ENCODE data around the gene SYT12.
"Not testable (repeated sequence)": the region's sequence is repeated elsewhere in the genome, so short reads cannot be mapped to it uniquely, and the experiment has no call there.

SYT12 gene

GRCh38 chr11:67022961-67023956 lies at the start of gene SYT12:
TSS of gene SYT12 (plus strand) at chr11:67023134. CDS start at chr11:67030145, 7,011 bp downstream.
- DNase-seq = no peak

DNA sequence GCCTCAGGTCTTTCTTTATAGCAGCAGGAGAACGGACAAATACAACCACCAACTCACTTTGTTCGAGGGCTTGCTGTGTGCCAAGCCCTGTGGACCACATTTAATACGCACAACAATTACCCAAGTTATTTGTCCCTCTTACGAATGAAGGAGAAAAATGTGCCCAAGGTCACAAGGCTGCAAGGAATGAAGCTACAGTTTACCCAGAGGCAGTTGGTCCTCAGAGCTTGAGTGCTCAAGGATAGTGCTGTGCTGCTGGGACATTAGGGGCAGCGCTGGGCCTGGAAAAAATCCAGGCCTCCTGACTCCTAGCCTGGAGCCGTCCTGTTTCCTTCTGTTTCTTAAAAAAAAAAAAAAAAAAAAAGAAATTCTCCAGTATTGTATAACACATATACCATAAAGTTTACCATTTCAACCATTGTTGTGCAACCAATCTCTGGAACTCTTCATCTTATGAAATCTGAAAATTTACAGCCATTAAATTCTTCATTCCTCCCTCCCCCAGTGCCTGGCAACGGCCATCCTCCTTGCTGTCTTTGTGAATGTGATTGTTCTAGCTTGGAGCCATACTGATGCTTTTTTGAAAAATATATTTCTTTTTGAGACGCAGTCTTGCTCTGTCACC lies 48.9 kb upstream of the SYT12 start:
- DNase-seq = no peak

DNA sequence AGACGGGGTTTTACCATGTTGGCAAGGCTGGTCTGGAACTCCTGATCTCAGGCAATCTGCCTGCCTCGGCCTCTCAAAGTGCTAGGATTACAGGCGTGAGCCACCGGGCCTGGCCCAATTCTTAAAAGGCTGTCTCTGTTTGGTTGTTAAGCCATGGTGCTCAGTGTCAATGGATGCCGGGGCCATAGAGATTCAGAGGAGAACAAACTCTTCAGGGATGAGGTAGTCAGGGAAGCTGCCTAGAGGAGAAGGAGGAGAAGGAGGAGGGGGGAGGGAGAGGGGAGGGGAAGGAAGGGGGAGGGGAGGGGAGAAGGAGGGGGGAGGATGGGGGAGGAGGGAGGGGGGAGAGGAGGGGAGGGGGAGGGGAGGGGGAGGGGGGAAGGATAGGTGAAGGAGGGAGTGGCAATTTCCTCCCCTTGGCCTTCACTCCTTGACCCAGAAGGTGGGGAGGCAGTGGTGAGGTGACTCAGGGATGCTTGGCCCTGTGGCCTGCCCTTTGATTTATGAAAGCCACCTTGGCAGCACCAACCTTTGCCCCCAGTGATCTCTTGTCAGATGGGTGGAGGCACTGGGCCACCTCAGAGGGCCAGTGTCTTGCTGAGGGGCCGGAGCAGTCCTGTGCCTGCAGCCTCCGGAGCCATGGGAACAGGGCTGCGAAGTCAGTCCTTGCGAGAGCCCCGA lies 48.1 kb upstream of the SYT12 start, which contains the start of gene C11orf86:
Gene C11orf86, plus strand, starts transcription at position 581 of the 681 bp plus-strand sequence. Its CDS starts 59 bp downstream, at position 640.
- DNase-seq = no peak

DNA sequence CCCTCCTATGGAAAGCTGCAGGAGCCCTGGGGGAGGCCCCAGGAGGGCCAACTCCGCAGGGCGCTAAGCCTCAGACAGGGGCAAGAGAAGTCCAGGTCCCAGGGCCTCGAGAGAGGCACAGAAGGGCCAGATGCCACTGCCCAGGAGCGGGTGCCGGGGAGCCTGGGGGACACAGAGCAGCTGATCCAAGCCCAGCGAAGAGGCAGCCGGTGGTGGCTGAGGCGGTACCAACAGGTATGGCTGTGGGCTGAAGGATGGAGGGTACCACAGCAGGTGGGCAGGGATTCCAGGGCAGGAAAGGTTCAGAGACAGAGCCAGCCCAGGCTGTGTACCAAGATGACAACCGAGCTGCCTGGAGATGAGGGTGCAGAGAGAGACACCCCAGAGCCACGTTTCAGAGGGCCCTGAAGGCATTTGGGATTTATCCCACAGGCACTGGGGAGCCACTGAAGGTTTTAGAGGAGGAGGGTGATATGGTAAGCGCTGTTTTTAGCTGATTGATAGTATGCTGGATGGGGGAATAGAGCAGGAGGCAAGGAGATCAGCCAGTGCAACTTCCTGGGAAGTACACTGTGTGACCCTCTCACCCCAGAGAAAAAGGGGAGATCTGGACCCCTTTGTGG lies 47.4 kb upstream of the SYT12 start:
- DNase-seq = no peak

- peak; percentile 68 for DNase-seq
These were observed 46.9 kb upstream of the SYT12 start for GRCh38 chr11:66976028-66976467.

DNA sequence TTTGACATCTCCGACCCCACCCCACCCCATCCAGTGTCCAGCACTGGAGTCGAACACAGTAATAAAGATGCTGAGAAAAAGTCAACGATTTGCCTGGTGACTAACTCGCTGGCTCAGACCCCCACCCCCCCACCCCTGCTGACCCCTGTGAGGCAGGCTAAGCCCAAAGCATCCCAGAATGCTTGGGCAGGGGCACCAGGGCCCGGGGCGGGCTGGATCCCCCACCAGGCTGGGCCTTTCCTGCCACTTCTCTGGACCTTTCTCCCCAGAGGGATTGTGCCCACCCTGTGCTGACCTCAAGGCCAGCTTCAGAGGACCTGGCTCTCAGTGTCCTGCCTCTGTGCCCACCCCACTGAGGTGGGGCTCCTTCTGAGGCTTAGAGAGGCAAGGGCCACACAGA lies 46.0 kb upstream of the SYT12 start:
- DNase-seq = no peak

- no peak for DNase-seq
These were observed 44.7 kb upstream of the SYT12 start for GRCh38 chr11:66978229-66978628.

DNA sequence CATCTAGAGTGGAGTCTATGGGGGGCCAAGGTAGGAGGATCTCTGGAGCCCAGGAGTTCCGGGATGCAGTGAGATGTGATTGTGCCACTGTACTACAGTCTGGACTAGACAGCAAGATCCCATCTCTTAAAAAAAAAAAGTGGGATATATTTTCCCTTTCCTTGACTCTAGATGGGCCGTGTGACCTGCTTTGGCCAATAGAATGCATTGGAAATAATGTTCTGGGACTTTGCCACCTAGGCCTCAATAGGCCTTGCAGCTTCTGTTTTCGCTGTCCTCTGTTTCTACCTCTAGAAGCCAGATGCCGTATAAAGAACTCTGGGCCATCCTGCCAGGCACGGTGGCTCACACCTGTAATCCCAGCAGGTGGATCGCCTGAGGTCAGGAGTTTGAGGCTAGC lies 44.2 kb upstream of the SYT12 start:
- no peak for DNase-seq

DNA sequence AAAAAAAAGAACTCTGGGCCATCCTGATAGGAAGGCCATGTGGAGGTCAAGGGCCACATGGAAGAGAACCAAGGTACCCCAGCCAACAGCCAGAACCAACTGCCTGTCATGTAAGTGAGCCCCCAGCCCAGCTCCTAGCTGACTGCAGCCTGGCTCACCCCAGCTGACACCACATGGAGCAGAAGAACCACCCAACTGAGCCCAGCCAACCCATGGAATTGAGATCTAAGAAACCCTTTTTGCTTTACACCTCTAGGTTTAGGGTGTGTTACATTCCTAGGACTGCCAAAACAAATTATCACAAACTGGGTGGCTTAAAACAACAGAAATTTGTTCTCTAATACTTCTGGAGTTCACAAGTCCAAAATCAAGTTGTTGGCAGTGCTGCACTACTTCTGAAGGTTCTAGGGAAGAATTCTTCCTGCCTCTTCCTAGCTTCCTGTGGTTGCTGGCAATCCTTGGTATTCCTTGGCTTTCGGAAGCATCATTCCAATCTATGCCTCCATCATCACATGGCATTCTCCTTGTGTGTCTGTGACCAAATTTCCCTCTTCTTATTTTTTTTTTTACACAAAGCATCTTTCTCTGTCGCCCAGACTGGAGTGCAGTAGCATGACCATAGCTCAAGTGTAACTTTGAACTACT lies 43.5 kb upstream of the SYT12 start:
- no peak for DNase-seq

- peak; percentile 58 for DNase-seq
These were observed 40.9 kb upstream of the SYT12 start for GRCh38 chr11:66981976-66982578.

DNA sequence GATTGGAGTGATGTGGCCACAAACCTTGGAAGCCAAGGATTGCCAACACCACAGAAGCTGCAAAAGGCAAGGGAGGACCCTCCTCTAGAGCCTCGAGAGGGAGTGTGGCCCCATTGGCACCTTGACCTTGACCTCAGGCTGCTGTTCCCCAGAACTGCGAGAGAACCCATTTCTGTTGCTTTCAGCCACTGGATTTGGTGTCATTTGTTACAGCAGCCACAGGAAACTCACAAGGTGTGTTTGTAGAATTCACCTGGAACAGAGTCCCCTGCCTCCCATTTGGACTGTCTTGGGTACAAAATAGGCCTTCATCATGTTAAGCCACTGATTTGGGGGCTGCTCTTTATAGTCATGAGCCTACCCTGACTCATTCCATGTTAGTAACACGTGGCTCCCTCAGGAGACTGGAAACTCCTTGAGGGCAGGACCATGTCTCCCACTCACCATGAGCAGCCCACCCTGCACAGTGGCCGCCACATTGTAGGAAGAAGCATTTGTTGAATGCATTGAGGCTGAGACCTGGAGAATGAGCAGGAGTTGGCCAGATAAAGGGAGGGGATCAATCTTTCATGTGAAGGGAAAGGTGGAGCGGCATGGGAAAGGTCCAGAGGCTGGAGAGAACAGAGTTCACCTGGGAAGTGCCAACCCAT lies 39.5 kb upstream of the SYT12 start:
- DNase-seq = no peak

GRCh38 chr11:66985508-66986177 lies 37.3 kb upstream of the SYT12 start:
- DNase-seq = no peak

- no peak for DNase-seq
These were observed 36.8 kb upstream of the SYT12 start for GRCh38 chr11:66986178-66986545.

- no peak for DNase-seq
These were observed 35.7 kb upstream of the SYT12 start for GRCh38 chr11:66987158-66987620.

- DNase-seq = no peak
These were observed 34.9 kb upstream of the SYT12 start for GRCh38 chr11:66987924-66988637.

- DNase-seq = not testable (repeated sequence)
These were observed 34.2 kb upstream of the SYT12 start for GRCh38 chr11:66988741-66989140.

DNA sequence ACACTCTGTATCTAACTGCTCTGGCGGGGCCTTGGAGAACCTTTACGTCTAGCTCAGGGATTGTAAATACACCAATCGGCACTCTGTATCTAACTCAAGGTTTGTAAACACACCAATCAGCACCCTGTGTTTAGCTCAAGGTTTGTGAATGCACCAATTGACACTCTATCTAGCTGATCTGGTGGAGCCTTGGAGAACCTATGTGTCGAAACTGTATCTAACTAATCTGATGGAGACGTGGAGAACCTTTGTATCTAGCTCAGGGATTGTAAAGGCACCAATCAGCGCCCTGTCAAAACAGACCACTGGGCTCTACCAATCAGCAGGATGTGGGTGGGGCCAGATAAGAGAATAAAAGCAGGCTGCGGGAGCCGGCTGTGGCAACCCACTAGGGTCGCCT lies 33.6 kb upstream of the SYT12 start:
- DNase-seq = not testable (repeated sequence)

GRCh38 chr11:66992041-66992440 lies 30.9 kb upstream of the SYT12 start:
- DNase-seq = no peak

DNA sequence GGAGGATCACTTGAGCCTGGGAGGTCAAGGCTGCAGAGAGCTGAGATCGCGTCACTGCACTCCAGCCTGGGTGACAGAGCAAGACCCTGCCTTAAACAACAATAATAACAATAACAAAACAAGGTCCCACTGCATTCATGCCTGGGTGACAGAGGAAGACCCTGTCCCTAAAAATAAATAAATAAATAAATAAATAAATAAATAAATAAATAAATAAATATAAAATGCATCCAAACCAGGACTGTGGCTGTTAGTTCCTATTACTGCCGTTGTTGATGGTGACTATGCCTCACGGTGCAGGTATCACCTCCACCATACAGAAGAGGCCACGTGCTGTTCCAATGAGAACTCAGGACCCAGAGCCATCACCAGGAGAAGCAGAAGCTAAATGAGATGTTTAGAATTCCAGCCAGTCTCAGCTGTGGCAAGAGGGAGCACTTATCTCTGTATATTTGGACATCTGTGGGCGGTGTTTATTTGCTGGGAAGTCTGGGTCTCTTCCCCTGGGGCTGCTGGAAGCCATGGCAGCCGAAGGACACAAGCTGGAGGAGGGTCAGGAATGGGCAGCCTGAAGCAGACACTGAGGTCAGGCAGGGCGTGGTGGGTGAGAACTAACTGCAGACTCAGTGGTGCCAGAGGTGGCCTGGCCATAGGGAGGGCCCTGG lies 26.2 kb upstream of the SYT12 start:
- DNase-seq = no peak

Measured in activated CD8-positive, alpha-beta memory T cell treated with anti-CD3 and anti-CD28 coated beads, Interleukin-2, amount 50 U/mL, for 48 hours (primary cell).